Gastroesophageal sphincter (tissue), 4 donors: Measurements from ENCODE around the gene PRKCZ. TPM values are rescaled to one million over a fixed set of nuclear protein-coding genes. Genes with fewer than 3 reads are reported as not detected.

ENCODE experiments used
- ATAC-seq: fragments of 150-250 bp; one replicate; pipeline ENCODE4 v1.9.1; 2016; ENCODE audit warnings: mild to moderate bottlenecking, moderate library complexity
- H3K27ac ChIP-seq, 4 donors: fragments of 200-600 bp; sonication (generic) in 3 of 4; 1 replicate in 3 of 4; 2 replicates in 1 of 4; pipeline ENCODE4 v1.5.1; 2016 to 2019
- H3K27me3 ChIP-seq: fragments of 200-600 bp; sonication (generic); one replicate; pipeline ENCODE4 v1.5.1; 2019
- H3K36me3 ChIP-seq, 2 donors: fragments of 200-600 bp; sonication (generic); one replicate each; pipeline ENCODE4 v1.5.1; 2019; ENCODE audit warnings: control low read depth in 1 of 2
- H3K4me1 ChIP-seq, 3 donors: fragments of 200-600 bp; sonication (generic); 1 replicate in 2 of 3; 2 replicates in 1 of 3; pipeline ENCODE4 v1.5.1; 2016 to 2019; ENCODE audit warnings: control low read depth in 2 of 3
- H3K4me3 ChIP-seq, 2 donors: fragments of 200-600 bp; sonication (generic); one replicate each; pipeline ENCODE4 v1.5.1; 2019; ENCODE audit warnings: mild to moderate bottlenecking in 1 of 2, moderate library complexity in 1 of 2
- H3K9me3 ChIP-seq, 3 donors: fragments of 200-600 bp; sonication (generic); one replicate each; pipeline ENCODE4 v1.5.1; 2017 to 2019; ENCODE audit warnings: control low read depth in 2 of 3
- CTCF ChIP-seq, 4 experiments: fragments of 200-600 bp in 2 of 4; fragments of 450-650 bp in 2 of 4; sonication (generic) in 1 of 4; IDR thresholded peaks; one replicate each; pipeline ENCODE4 v1.5.1; 2017 to 2019; ENCODE audit warnings: antibody characterized with exemption in 4 of 4, mild to moderate bottlenecking in 2 of 4, moderate library complexity in 2 of 4
- EP300 ChIP-seq: sonication (generic); formaldehyde crosslinking; IDR thresholded peaks from one replicate; pipeline ENCODE4 v1.6.1; 2017; ENCODE audit warnings: antibody characterized with exemption, mild to moderate bottlenecking
- POLR2A ChIP-seq, 2 donors: fragments of 450-650 bp; IDR thresholded peaks; one replicate each; pipeline ENCODE4 v1.6.1; 2017; ENCODE audit warnings: antibody characterized with exemption in 2 of 2, mild to moderate bottlenecking in 2 of 2, moderate library complexity in 1 of 2
- POLR2AphosphoS5 ChIP-seq: sonication (generic); formaldehyde crosslinking; IDR thresholded peaks from one replicate; pipeline ENCODE4 v1.6.1; 2017; ENCODE audit warnings: antibody characterized with exemption
- WGBS, 2 donors: methylation state at CpG; one replicate each; pipeline ENCODE4 v1.1.5; 2018; ENCODE audit warnings: low coverage in 1 of 2; 5-methylcytosine and 5-hydroxymethylcytosine counted together
- total RNA-seq, 4 donors: library from RNA; depleted of rRNA; stranded (reverse); fragments of >200 nt; gene quantifications; one replicate each; pipeline ENCODE4 v1.1.0, GENCODE V29; 2016

Gene PRKCZ
- total RNA-seq, 4 donors from 2014 or later: 2.4 to 3.8 (median 2.9) TPM

GRCh38 chr1:2079396-2080085 lies 29.3 kb downstream of the PRKCZ start:
- ATAC-seq: no peak
- no peaks in the 10 kb centered on the region for H3K4me1 ChIP-seq
- peaks cover 54% of the 10 kb centered on the region for H3K27me3 ChIP-seq
- no peaks in the 10 kb centered on the region for H3K36me3 ChIP-seq
- H3K9me3 ChIP-seq: peaks cover 0 to 49% (median 0%) of the 10 kb centered on the region in 3 donors
- H3K4me3 ChIP-seq: no peak overlapping the region
- H3K27ac ChIP-seq: no peak overlapping the region
- WGBS, 2 donors: 94 to 100% methylated on average over 1 to 24 of the region's 28 CpGs
- TF ChIP-seq POLR2A (IDR thresholded peaks at IDR 0.05) (no peak), POLR2AphosphoS5 (no peak)

GRCh38 chr1:2080140-2080539 lies 29.9 kb downstream of the PRKCZ start:
- TF ChIP-seq POLR2AphosphoS5 (no peak), CTCF (IDR thresholded peaks at IDR 0.05) (no peak), EP300 (no peak), POLR2A (IDR thresholded peaks at IDR 0.05) (no peak)
- no peak overlapping the region for H3K4me3 ChIP-seq
- WGBS, 2 donors: 70 to 85% methylated on average over 4 to 5 of the region's 16 CpGs
- ATAC-seq: no peak
- no peak overlapping the region for H3K27ac ChIP-seq
- H3K4me1 ChIP-seq: no peaks in the 10 kb centered on the region
- H3K27me3 ChIP-seq: peaks cover 54% of the 10 kb centered on the region
- no peaks in the 10 kb centered on the region for H3K36me3 ChIP-seq
- peaks cover 0 to 49% (median 0%) of the 10 kb centered on the region in 3 donors for H3K9me3 ChIP-seq

- WGBS, 2 donors: 92 to 100% methylated on average over 2 to 12 of the region's 20 CpGs
- no peaks in the 10 kb centered on the region for H3K4me1 ChIP-seq
- TF ChIP-seq POLR2AphosphoS5 (no peak), POLR2A (IDR thresholded peaks at IDR 0.05) (no peak), EP300 (no peak), CTCF (IDR thresholded peaks at IDR 0.05) (no peak)
- no peak overlapping the region for H3K27ac ChIP-seq
- H3K9me3 ChIP-seq: peaks cover 0 to 49% (median 0%) of the 10 kb centered on the region in 3 donors
- ATAC-seq: no peak
- no peak overlapping the region for H3K4me3 ChIP-seq
- peaks cover 54% of the 10 kb centered on the region for H3K27me3 ChIP-seq
- no peaks in the 10 kb centered on the region for H3K36me3 ChIP-seq
Measured at GRCh38 chr1:2080884-2081283, 30.7 kb downstream of the PRKCZ start.

- Histone ChIP-seq H3K27ac (no peak overlapping the region), H3K36me3 (no peaks in the 10 kb centered on the region), H3K9me3 (peaks cover 0 to 45% (median 0%) of the 10 kb centered on the region in 3 donors), H3K4me3 (no peak overlapping the region), H3K27me3 (peaks cover 54% of the 10 kb centered on the region), H3K4me1 (no peaks in the 10 kb centered on the region)
- no peak for ATAC-seq
- no CpG with 5 or more reads among the region's 20 CpGs for WGBS, 2 donors
- TF ChIP-seq EP300 (no peak), POLR2AphosphoS5 (no peak), POLR2A (IDR thresholded peaks at IDR 0.05) (no peak), CTCF (IDR thresholded peaks at IDR 0.05) (no peak)
Measured at GRCh38 chr1:2081326-2081885, 31.2 kb downstream of the PRKCZ start.

- Histone ChIP-seq H3K27ac (no peak overlapping the region), H3K4me1 (no peaks in the 10 kb centered on the region)
Measured at GRCh38 chr1:2082064-2082463, 31.9 kb downstream of the PRKCZ start.

GRCh38 chr1:2083666-2084065 lies 33.5 kb downstream of the PRKCZ start:
- Histone ChIP-seq H3K4me3 (no peak overlapping the region), H3K9me3 (peaks cover 0 to 23% (median 0%) of the 10 kb centered on the region in 3 donors), H3K4me1 (no peaks in the 10 kb centered on the region), H3K27ac (no peak overlapping the region), H3K27me3 (peaks cover 69% of the 10 kb centered on the region), H3K36me3 (no peaks in the 10 kb centered on the region)
- TF ChIP-seq POLR2A (IDR thresholded peaks at IDR 0.05) (no peak), POLR2AphosphoS5 (no peak), EP300 (no peak), CTCF (IDR thresholded peaks at IDR 0.05) (no peak)
- 65 to 68% methylated on average over 9 to 15 of the region's 18 CpGs for WGBS, 2 donors
- no peak for ATAC-seq

More at GRCh38 chr1:2082064-2082463, 31.9 kb downstream of the PRKCZ start:
- peaks cover 0 to 39% (median 0%) of the 10 kb centered on the region in 3 donors for H3K9me3 ChIP-seq
- H3K4me3 ChIP-seq: no peak overlapping the region
- TF ChIP-seq EP300 (no peak), POLR2A (IDR thresholded peaks at IDR 0.05) (no peak)
- peaks cover 54% of the 10 kb centered on the region for H3K27me3 ChIP-seq
- no peak for ATAC-seq
- no peaks in the 10 kb centered on the region for H3K36me3 ChIP-seq
- 85% methylated on average over 13 of the region's 22 CpGs; no CpG with 5 or more reads in 1 of the 2 donors for WGBS, 2 donors
